HG02870 (cell line): Measurements from ENCODE around the gene CDC123.
"Not testable (repeated sequence)": the region's sequence is repeated elsewhere in the genome, so short reads cannot be mapped to it uniquely, and the experiment has no call there.

ENCODE experiments used
- ATAC-seq: cut with Tn5 transposase; IDR thresholded peaks from one replicate; pipeline ENCODE4 v1.9.1; 2021; ENCODE audit warnings: mild to moderate bottlenecking, moderate library complexity; ENCODE audit not compliant: unreplicated experiment

The CDC123 gene

GRCh38 chr10:12287772-12288171, 91.8 kb downstream of the CDC123 start:
- ATAC-seq: no peak

- ATAC-seq: not testable (repeated sequence)
These were observed 101.8 kb downstream of the CDC123 start for GRCh38 chr10:12297784-12298183.

- no peak for ATAC-seq
These were observed 103.4 kb downstream of the CDC123 start for GRCh38 chr10:12299222-12299965.
